Suprapubic skin (tissue), 4 donors: ENCODE data around the gene RANBP3L.

Experiments
- EP300 ChIP-seq: sonication (generic); formaldehyde crosslinking; IDR thresholded peaks from one replicate; pipeline ENCODE4 v1.6.1; 2017; ENCODE audit warnings: antibody characterized with exemption
- POLR2A ChIP-seq, 2 donors: fragments of 450-650 bp; IDR thresholded peaks; one replicate each; pipeline ENCODE4 v1.6.1; 2017; ENCODE audit warnings: antibody characterized with exemption in 2 of 2, mild to moderate bottlenecking in 2 of 2, moderate library complexity in 2 of 2
- POLR2AphosphoS5 ChIP-seq, 3 donors: sonication (generic); formaldehyde crosslinking; IDR thresholded peaks; one replicate each; pipeline ENCODE4 v1.6.1; 2017; ENCODE audit warnings: antibody characterized with exemption in 3 of 3
- TF ChIP-seq, protein P1 (sequence below), 2 donors: fragments of 200-600 bp in 1 of 2; fragments of 450-650 bp in 1 of 2; sonication (generic) in 1 of 2; IDR thresholded peaks; one replicate each; pipeline ENCODE4 v1.5.1; 2016 to 2019; ENCODE audit warnings: antibody characterized with exemption in 2 of 2, mild to moderate bottlenecking in 1 of 2, moderate library complexity in 1 of 2

GRCh38 chr5:36272136-36272690 lies 29.5 kb downstream of the RANBP3L start:
- TF ChIP-seq, protein P1, sequence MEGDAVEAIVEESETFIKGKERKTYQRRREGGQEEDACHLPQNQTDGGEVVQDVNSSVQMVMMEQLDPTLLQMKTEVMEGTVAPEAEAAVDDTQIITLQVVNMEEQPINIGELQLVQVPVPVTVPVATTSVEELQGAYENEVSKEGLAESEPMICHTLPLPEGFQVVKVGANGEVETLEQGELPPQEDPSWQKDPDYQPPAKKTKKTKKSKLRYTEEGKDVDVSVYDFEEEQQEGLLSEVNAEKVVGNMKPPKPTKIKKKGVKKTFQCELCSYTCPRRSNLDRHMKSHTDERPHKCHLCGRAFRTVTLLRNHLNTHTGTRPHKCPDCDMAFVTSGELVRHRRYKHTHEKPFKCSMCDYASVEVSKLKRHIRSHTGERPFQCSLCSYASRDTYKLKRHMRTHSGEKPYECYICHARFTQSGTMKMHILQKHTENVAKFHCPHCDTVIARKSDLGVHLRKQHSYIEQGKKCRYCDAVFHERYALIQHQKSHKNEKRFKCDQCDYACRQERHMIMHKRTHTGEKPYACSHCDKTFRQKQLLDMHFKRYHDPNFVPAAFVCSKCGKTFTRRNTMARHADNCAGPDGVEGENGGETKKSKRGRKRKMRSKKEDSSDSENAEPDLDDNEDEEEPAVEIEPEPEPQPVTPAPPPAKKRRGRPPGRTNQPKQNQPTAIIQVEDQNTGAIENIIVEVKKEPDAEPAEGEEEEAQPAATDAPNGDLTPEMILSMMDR (IDR thresholded peaks at IDR 0.05): no peak
- TF ChIP-seq POLR2A (IDR thresholded peaks at IDR 0.05) (no peak), EP300 (no peak), POLR2AphosphoS5 (IDR thresholded peaks at IDR 0.05) (no peak)
